Panc1 (cell line): ENCODE measurements around the gene QPCT. TPM values are rescaled to one million over a fixed set of nuclear protein-coding genes. Genes with fewer than 3 reads are reported as not detected.

Experiments used
- ATAC-seq: fragments of 200-7000 bp; cut with Tn5 transposase; 2 replicates; pipeline ENCODE4 v1.9.1; 2020; ENCODE audit warnings: mild to moderate bottlenecking, moderate library complexity
- BruUV-seq: library from RNA; stranded (reverse); fragments of 400-500 nt; replicated peaks from 2 replicates; lab custom pipeline; 2021; lab: Mats Ljungman, UMichigan
- CTCF ChIA-PET: fragments of 300-600 bp; sonication (Branson Sonifier 250); formaldehyde crosslinking; loops from one replicate; lab custom pipeline; 2022; ENCODE audit warnings: antibody characterized with exemption; lab: Charles Lee
- POLR2A ChIA-PET: fragments of 300-600 bp; sonication (Branson Sonifier 250); formaldehyde crosslinking; loops from one replicate; lab custom pipeline; 2022; ENCODE audit warnings: antibody characterized with exemption; lab: Charles Lee
- DNase-seq: peaks from one replicate; pipeline ENCODE4 v3.0.0-alpha.2; 2010; ENCODE audit warnings: low read depth, low spot score
- H3K27ac ChIP-seq: 2 replicates; pipeline ENCODE4 v1.5.1; 2011; ENCODE audit warnings: mild to moderate bottlenecking, low read length, inconsistent platforms
- H3K27me3 ChIP-seq: fragments of 200-500 bp; sonication (Bioruptor generic); 2 replicates; pipeline ENCODE4 v1.6.0; 2014; ENCODE audit warnings: low read length, inconsistent platforms; ENCODE audit not compliant: control insufficient read depth, insufficient read depth
- H3K36me3 ChIP-seq: fragments of 200-500 bp; sonication (Bioruptor generic); 2 replicates; pipeline ENCODE4 v1.5.1; 2014; ENCODE audit warnings: inconsistent platforms, mild to moderate bottlenecking, low read length, moderate library complexity; ENCODE audit not compliant: control insufficient read depth, insufficient read depth
- H3K4me1 ChIP-seq: 2 replicates; pipeline ENCODE4 v1.5.1; 2011; ENCODE audit warnings: inconsistent platforms, mild to moderate bottlenecking, low read length, moderate library complexity; ENCODE audit not compliant: control insufficient read depth, insufficient read depth
- H3K4me3 ChIP-seq, 2 experiments: 2 replicates each; pipeline ENCODE4 v1.5.1; 2011 to 2012; ENCODE audit warnings: low read depth in 2 of 2, low read length in 2 of 2, mild to moderate bottlenecking in 2 of 2, inconsistent platforms in 1 of 2, moderate library complexity in 1 of 2
- H3K9me3 ChIP-seq: fragments of 200-500 bp; sonication (Bioruptor generic); 2 replicates; pipeline ENCODE4 v1.5.1; 2014; ENCODE audit warnings: low read depth, mild to moderate bottlenecking, inconsistent platforms, low read length, moderate library complexity; ENCODE audit not compliant: control insufficient read depth, insufficient read depth
- POLR2AphosphoS5 ChIP-seq: IDR thresholded peaks from 2 replicates; pipeline ENCODE4 v1.6.1; 2012; ENCODE audit warnings: mild to moderate bottlenecking, low read depth, low read length, moderate library complexity
- SIN3A ChIP-seq: IDR thresholded peaks from 2 replicates; pipeline ENCODE4 v1.6.1; 2012; ENCODE audit warnings: low read depth, mild to moderate bottlenecking, low read length, moderate library complexity, borderline replicate concordance; ENCODE audit not compliant: insufficient read depth
- TCF7L2 ChIP-seq: IDR thresholded peaks from 2 replicates; pipeline ENCODE4 v1.6.1; 2011; ENCODE audit warnings: mild to moderate bottlenecking, low read depth, low read length, inconsistent platforms
- in situ Hi-C: cut with HindIII; loops from 2 replicates; pipeline ENCODE4 v1.10.0; 2016; ENCODE audit warnings: low sequenced_read_pairs, low pct_unique_long_range_greater_than_20kb
- intact Hi-C: fragments of 100-400 bp; cut with micrococcal nuclease; formaldehyde crosslinking; loops from one replicate; pipeline ENCODE4 v1.10.0; 2022; ENCODE audit not compliant: unreplicated experiment
- total RNA-seq: library from RNA; stranded (reverse); gene quantifications from one replicate; pipeline ENCODE4 v1.2.1, GENCODE V29; 2021; ENCODE audit not compliant: unreplicated experiment
- TF ChIP-seq, protein P1 (sequence below), 2 experiments: IDR thresholded peaks; 2 replicates each; pipeline ENCODE4 v1.6.1; 2011 to 2012; ENCODE audit warnings: low read depth in 2 of 2, control low read depth in 1 of 2, low read length in 1 of 2, mild to moderate bottlenecking in 1 of 2, moderate library complexity in 1 of 2; ENCODE audit not compliant: insufficient read depth in 1 of 2
- TF ChIP-seq, protein P2 (sequence below): fragments of 450-650 bp; IDR thresholded peaks from 2 replicates; pipeline ENCODE4 v1.5.1; 2017; ENCODE audit warnings: mild to moderate bottlenecking

QPCT gene
- total RNA-seq, 1 experiment from 2014 or later: 2.3 TPM

DNA sequence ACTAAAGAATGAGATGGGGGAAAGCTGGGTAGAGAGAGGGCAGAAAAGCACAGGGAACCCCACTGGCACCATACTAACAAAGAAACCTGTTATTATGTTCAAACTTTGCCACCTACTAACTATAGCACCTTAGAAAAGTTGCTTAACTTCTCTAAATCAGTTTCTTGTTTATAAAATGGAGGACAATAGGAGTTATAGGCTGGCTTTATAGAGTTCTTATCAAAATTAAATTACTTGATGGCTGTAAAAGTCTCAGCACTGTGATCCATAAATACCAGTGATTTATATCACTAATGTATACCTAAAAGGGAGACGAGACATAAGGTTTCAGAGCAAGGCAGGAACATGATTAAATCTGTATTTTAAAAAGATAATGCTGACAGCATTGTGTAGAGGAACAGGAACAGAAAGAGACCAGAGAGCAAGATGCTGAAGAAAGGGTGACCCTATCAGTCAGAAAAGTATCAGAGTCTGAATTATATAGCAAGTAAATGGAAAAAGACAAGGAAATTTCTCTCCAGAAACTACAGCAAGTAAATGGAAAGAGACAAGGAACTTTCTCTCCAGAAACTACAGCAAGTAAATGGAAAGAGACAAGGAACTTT is 48.9 kb upstream of the QPCT start:
- ATAC-seq: no peak
- TF ChIP-seq, protein P1, sequence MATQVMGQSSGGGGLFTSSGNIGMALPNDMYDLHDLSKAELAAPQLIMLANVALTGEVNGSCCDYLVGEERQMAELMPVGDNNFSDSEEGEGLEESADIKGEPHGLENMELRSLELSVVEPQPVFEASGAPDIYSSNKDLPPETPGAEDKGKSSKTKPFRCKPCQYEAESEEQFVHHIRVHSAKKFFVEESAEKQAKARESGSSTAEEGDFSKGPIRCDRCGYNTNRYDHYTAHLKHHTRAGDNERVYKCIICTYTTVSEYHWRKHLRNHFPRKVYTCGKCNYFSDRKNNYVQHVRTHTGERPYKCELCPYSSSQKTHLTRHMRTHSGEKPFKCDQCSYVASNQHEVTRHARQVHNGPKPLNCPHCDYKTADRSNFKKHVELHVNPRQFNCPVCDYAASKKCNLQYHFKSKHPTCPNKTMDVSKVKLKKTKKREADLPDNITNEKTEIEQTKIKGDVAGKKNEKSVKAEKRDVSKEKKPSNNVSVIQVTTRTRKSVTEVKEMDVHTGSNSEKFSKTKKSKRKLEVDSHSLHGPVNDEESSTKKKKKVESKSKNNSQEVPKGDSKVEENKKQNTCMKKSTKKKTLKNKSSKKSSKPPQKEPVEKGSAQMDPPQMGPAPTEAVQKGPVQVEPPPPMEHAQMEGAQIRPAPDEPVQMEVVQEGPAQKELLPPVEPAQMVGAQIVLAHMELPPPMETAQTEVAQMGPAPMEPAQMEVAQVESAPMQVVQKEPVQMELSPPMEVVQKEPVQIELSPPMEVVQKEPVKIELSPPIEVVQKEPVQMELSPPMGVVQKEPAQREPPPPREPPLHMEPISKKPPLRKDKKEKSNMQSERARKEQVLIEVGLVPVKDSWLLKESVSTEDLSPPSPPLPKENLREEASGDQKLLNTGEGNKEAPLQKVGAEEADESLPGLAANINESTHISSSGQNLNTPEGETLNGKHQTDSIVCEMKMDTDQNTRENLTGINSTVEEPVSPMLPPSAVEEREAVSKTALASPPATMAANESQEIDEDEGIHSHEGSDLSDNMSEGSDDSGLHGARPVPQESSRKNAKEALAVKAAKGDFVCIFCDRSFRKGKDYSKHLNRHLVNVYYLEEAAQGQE (IDR thresholded peaks at IDR 0.05; ENCODE audit: insufficient read depth in 1 of 2, low read depth in 2 of 2, low read length in 1 of 2): no peak
- no peak for TF ChIP-seq TCF7L2
- no peak for TF ChIP-seq POLR2AphosphoS5
- TF ChIP-seq SIN3A: no peak
- TF ChIP-seq, protein P2, sequence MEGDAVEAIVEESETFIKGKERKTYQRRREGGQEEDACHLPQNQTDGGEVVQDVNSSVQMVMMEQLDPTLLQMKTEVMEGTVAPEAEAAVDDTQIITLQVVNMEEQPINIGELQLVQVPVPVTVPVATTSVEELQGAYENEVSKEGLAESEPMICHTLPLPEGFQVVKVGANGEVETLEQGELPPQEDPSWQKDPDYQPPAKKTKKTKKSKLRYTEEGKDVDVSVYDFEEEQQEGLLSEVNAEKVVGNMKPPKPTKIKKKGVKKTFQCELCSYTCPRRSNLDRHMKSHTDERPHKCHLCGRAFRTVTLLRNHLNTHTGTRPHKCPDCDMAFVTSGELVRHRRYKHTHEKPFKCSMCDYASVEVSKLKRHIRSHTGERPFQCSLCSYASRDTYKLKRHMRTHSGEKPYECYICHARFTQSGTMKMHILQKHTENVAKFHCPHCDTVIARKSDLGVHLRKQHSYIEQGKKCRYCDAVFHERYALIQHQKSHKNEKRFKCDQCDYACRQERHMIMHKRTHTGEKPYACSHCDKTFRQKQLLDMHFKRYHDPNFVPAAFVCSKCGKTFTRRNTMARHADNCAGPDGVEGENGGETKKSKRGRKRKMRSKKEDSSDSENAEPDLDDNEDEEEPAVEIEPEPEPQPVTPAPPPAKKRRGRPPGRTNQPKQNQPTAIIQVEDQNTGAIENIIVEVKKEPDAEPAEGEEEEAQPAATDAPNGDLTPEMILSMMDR: no peak
- intact Hi-C loops: no loop called here
- no TSS peak for BruUV-seq
- Histone ChIP-seq H3K36me3 (no peaks in the 10 kb centered on the region), H3K4me1 (no peaks in the 10 kb centered on the region), H3K9me3 (no peaks in the 10 kb centered on the region), H3K27me3 (no peaks in the 10 kb centered on the region), H3K27ac (no peak overlapping the region), H3K4me3 (no peak overlapping the region)
- no peak for DNase-seq
- ChIA-PET POLR2A (interaction anchor here (0.5 kb wide), 1 partner anchor 616 kb away, joined by 3 read pairs; no protein-coding TSS in a partner anchor), CTCF (no interaction called here)
- in situ Hi-C loops: no loop called here

DNA sequence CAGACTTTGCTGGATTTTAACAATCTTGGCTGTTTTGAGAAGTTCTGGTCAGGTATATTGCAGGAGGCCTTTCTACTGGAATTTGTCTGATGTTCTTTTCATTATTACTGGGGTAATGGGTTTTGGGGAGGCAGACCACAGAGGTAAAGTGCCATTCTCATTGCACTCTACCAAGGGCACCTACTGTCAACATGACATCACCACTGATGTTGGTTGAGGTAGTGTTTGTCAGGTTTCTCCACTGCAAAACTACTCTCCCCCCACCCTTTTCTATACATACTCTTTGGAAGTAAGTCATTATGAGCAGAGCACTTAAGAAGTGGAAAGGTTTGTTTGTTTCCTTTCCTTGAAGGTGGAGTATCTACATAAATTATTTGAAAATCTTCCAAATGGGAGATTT is 46.8 kb upstream of the QPCT start:
- H3K27ac ChIP-seq: no peak overlapping the region
- TF ChIP-seq, protein P1 (IDR thresholded peaks at IDR 0.05; ENCODE audit: insufficient read depth in 1 of 2, low read depth in 2 of 2, low read length in 1 of 2): no peak
- TF ChIP-seq SIN3A (no peak), POLR2AphosphoS5 (no peak), TCF7L2 (no peak)
- TF ChIP-seq, protein P2: no peak

More for the DNA sequence above, 46.8 kb upstream of the QPCT start:
- no peak for DNase-seq
- BruUV-seq: no TSS peak
- POLR2A ChIA-PET: no interaction called here
- H3K4me3 ChIP-seq: no peak overlapping the region
- no peaks in the 10 kb centered on the region for H3K27me3 ChIP-seq
- H3K36me3 ChIP-seq: no peaks in the 10 kb centered on the region
- intact Hi-C loops (no loop called here), in situ Hi-C loops (no loop called here)
- no peak for ATAC-seq
- no peaks in the 10 kb centered on the region for H3K9me3 ChIP-seq
- H3K4me1 ChIP-seq: no peaks in the 10 kb centered on the region
- CTCF ChIA-PET: no interaction called here
